HFF-Myc (cell line): ENCODE data around the gene DNAAF3.

ENCODE experiments used
- DNase-seq: peaks from one replicate; pipeline ENCODE4 v3.0.0-alpha.2; 2011; ENCODE audit warnings: low read depth; ENCODE audit errors: extremely low read depth
- H3K4me3 ChIP-seq: replicated peaks from 2 replicates; pipeline ENCODE4 v1.5.1; 2011; ENCODE audit warnings: low read depth, mild to moderate bottlenecking, control low read depth, low read length
- CTCF ChIP-seq: IDR thresholded peaks from 2 replicates; pipeline ENCODE4 v1.5.1; 2012; ENCODE audit warnings: mild to moderate bottlenecking, low read depth, low read length, control low read depth; ENCODE audit errors: missing control alignments

DNAAF3 gene

DNA sequence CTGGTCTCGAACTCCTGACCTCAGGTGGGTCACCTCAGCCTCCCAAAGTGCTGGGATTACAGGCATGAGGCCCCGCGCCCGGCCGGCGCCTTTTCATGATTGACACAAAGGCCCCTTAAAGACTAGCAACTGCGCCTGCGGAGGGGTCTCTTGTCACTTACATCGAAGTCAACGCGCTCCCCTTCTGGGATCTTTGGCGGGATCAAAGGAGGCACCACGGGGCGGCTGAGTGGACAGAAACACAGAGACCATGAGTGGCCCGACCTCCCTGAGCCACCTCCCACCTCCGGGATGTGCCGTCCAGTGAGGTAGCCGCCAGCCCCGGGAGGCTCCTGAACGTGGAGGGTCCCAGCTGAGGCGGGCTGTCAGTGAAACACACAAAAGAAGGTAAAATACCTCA is 24.7 kb downstream of the DNAAF3 start:
- no peak for DNase-seq

DNA sequence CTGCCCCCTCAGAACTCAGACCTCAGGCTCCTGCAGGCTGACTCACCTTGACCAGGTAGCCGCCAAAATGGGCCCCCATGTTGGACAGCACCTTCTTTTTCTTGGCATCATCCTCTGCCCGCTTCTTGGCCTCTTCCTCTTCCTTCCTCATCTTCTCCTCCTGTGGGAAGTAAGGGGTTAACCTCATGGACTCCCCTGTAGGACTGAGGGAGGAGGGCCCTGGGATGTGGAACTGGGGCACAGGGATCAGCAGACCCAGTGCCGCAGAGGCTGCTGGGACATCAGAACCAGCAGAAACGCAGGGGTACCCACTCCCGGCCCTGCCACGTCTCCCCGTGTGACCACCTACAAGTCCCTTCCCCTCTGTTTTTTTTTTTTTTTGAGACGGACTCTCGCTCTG is 28.5 kb downstream of the DNAAF3 start:
- no peak for TF ChIP-seq CTCF

More for the DNA sequence above, 24.7 kb downstream of the DNAAF3 start:
- no peak overlapping the region for H3K4me3 ChIP-seq
- TF ChIP-seq CTCF, result no peak

GRCh38 chr19:55136399-55137102 is 29.9 kb downstream of the DNAAF3 start:
- no peak overlapping the region for H3K4me3 ChIP-seq
- DNase-seq, result no peak
- TF ChIP-seq CTCF, result no peak

More for the DNA sequence above, 28.5 kb downstream of the DNAAF3 start:
- no peak for DNase-seq
- no peak overlapping the region for H3K4me3 ChIP-seq

GRCh38 chr19:55134736-55135135 is 31.7 kb downstream of the DNAAF3 start:
- no peak for DNase-seq
- TF ChIP-seq CTCF, result no peak
- no peak overlapping the region for H3K4me3 ChIP-seq

- no peak overlapping the region for H3K4me3 ChIP-seq
- no peak for DNase-seq
- TF ChIP-seq CTCF, result no peak
Observed at GRCh38 chr19:55133639-55134444, 32.6 kb downstream of the DNAAF3 start.

DNA sequence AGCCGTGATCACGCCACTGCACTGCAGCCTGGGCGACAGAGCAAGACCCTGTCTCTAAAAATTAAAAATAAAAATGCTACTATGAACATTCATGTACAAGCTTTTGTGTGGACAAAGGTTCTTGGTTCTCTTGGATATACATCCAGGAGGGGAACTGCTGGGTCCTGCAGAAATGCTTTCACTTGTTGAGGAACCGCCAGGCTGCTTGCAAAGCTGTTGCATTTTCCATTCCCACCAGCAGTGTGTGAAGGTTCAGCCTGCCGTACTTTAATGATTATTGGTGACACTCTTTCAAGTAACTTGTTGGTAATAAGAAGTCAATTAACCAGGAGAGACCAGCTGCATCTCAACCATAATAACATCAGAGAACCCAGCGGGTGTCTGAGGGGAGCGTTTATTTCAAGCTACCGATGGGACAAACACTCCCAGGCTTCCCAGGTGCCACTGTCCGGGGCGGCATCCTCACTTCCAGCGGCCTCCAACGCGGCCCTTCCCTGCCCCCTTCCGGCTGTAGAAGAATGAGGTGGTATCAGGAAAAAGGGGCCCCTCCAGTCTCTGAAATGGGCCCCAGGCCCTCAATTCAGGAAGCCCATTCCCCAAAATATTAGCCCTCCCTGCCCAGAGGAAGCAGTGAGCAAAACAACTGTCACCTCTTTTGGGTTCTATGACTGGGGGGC is 33.8 kb downstream of the DNAAF3 start:
- no peak for DNase-seq
- peak; percentile 16 for TF ChIP-seq CTCF
- H3K4me3 ChIP-seq, result no peak overlapping the region
